Pons (tissue), 1 donor: ENCODE measurements around the gene SCN2B.
"Not testable (repeated sequence)": the region's sequence is repeated elsewhere in the genome, so short reads cannot be mapped to it uniquely, and the experiment has no call there.

Experiments used
- DNase-seq: peaks from one replicate; pipeline ENCODE4 v3.0.0-alpha.2; 2016; ENCODE audit warnings: low spot score

SCN2B gene

DNA sequence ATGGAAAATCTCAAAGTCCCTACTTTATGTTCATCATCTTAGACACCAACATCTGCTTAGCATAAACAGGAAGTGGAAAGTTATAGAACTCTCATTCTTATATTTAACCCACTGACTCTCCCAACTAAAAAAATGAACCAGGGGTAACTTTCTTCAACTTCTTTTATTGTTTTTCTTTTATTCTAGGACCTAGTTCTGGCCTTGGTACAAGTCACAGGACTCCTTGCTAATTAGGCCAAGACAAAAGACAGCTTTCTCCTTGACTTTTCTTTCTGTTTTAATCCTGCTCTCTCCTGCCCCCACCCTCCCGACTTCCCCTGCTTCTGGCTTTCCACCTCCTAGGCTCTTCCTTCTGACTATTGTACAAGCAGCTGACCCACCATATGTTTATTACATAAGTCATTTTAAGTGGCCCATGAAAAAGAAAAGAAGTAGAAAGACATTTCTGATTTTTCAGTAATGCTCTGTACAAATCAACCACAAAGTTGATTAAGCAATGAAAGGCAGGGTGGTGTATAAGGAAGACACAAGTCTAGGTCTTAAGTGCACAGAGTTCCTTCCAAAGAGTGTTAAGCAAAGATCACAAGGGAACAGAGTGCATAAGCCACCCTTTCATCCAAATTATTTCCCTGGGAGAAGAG lies 30.1 kb upstream of the SCN2B start:
- DNase-seq: no peak

GRCh38 chr11:118205606-118206378 lies 29.4 kb upstream of the SCN2B start:
- DNase-seq: no peak

- no peak for DNase-seq
Observed at GRCh38 chr11:118202599-118203422, 26.4 kb upstream of the SCN2B start.

DNA sequence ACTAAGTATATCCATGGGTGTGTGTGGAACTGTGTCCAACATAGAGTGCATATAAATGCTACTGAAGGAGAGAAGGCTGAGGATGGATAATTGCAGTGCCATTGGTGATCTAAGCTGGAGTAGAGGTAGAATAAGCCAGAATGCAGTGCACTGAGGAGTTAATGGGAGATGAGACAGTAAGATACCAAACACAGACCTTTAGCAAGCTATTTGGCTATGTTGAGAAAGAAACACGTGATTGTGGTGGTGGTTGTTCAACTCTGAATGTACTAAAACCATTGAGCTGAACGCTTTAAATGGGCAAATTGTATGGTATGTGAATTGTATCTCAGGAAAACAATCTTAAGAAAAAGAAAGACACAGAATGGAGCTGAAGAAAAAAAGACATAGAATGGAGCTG lies 25.5 kb upstream of the SCN2B start:
- DNase-seq: no peak

- DNase-seq: no peak
Observed at GRCh38 chr11:118200901-118201680, 24.7 kb upstream of the SCN2B start.

- no peak for DNase-seq
Observed at GRCh38 chr11:118200497-118200896, 24.1 kb upstream of the SCN2B start.

DNA sequence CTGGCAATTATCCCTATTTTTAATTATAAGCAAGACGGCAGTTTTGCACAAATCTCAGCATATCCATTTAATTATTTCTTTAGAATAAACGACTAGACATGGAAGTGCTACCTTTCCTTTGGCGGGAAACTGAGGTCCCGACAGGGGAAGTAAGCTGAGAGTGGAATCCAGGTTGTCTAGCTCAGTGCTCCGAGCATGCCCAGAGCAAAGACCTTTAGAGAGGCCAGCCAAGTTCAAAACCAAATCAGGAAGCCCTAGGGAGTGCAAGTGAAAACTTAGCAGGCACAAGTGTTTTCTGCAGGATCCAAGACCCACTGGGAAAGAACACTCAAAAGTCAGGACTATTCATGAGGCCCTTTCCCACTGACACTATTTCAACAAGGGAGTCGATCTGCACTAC lies 22.7 kb upstream of the SCN2B start:
- DNase-seq: no peak

- DNase-seq: peak; percentile 65
Observed at GRCh38 chr11:118198370-118198769, 21.9 kb upstream of the SCN2B start.

DNA sequence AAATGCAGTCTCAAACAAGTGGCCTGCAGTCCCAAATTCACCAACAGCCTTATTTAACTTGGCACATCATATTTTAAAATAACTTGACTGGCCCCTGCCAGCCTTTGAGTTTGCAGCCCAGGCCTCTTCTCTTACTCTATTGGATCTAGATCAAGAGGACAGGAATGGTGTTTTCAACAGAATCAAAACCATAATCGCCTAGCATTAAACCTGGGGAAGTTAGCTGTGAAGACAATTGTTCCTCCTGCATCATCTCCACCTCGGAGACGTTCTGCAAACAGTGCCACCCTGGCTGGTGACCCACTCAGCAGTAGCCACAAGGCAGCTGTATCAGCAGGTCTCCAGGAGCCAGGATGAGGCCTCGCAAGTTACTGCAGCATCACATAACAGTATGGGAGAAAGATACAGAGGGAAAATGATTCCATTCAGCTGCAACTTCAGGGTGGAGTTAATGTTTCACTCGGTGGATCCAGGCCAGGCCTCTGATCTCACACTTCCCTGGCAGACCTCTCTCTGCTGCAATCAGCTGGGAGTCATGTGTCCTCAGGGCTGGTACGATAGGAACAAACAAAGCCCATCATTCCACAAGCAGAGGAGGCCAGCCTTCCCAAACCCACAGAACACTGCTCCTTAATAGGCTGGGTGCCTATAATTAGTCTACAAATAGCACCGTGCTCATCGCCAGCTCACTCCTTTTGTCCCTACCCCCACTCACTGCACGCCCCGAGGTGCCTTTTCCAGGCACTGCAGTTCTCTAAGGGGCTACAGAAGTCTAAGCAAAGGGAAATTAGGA lies 18.6 kb upstream of the SCN2B start:
- DNase-seq: peak; percentile 92

DNA sequence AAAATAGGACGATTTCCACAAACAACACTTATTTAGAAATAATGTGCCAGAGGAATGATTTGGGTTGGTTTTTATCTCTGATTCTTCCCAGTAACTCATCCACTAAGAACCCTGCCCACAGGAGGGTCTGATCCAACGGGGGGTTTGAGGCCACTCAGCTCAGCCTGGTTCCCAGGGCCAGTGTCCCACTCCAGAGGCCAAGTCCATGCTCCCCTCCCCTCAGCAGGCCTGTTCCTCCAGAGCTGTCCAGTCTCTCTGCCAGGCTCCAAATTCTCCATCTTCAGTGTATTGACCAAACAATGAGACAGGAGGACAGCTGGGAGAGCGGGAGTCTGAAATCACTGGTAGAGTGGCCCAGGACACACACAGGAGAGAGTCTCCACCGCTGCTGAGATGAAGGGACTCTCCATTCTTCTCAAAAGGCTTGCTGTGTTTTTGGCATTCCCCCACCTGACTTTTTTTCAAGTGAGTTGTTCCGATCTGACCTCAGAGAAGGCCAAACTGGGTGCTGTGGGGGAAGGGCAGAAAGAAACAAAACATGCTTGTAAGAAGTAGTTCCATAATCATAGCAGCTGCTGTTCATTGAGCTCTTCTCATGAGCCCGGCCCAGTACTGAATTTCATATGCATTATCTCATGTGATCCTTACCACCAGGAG lies 17.6 kb upstream of the SCN2B start:
- DNase-seq: peak; percentile 38

GRCh38 chr11:118192817-118193216 lies 16.4 kb upstream of the SCN2B start:
- DNase-seq: not testable (repeated sequence)

DNA sequence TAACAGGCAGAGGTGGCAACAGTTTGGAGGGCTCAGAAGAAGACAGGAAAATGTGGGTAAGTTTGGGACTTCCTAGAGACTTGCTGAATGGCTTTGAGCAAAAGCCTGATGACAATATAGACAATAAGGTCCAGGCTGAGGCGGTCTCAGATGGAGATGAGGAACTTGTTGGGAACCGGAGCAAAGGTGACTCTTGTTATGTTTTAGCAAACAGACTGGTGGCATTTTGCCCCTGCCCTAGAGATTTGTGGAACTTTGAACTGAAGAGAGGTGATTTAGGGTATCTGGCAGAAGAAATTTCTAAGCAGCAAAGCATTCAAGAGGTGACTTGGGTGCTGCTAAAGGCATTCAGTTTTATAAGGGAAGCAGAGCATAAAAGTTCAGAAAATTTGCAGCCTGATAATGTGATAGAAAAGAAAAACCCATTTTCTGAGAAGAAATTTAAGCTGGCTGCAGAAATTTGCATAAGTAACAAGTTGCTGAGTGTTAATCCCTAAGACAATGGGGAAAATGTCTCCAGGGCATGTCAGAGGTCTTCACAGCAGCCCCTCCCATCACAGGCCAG lies 14.6 kb upstream of the SCN2B start:
- DNase-seq: not testable (repeated sequence)

GRCh38 chr11:118186346-118187107 lies 10.1 kb upstream of the SCN2B start:
- DNase-seq: no peak

GRCh38 chr11:118184784-118185579 lies 8.5 kb upstream of the SCN2B start:
- DNase-seq: no peak

DNA sequence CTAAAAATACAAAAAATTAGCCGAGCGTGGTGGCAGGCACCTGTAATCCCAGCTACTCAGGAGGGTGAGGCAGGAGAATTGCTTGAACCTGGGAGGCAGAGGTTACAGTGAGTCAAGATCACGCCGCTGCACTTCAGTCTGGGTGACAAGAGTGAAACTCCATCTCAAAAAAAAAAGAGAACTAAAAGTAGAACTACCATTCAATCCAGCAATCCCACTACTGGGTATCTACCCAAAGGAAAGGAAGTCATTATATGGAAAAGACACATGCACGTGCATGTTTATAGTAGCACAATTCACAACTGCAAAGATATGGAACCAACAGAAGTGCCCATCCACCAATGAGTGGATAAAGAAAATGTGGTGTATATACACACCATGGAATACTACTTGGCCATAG lies 7.3 kb upstream of the SCN2B start:
- DNase-seq: not testable (repeated sequence)

- DNase-seq: peak; percentile 93
Observed at GRCh38 chr11:118180300-118180703, 3.9 kb upstream of the SCN2B start.

GRCh38 chr11:118176778-118177134 lies 317 bp upstream of the SCN2B start:
- DNase-seq: no peak
